Ascending aorta (tissue), 2 donors: Measurements from ENCODE around the gene BMPR1A. TPM values are rescaled to one million over a fixed set of nuclear protein-coding genes. Genes with fewer than 3 reads are reported as not detected.

Experiments used
- DNase-seq, 2 donors: peaks; one replicate each; pipeline ENCODE4 v3.0.0-alpha.2; 2019; ENCODE audit warnings: low spot score in 2 of 2
- H3K27ac ChIP-seq, 2 donors: fragments of 200-600 bp; sonication (generic); one replicate each; pipeline ENCODE4 v1.5.1; 2016 to 2017; ENCODE audit warnings: mild to moderate bottlenecking in 1 of 2
- H3K27me3 ChIP-seq: fragments of 200-600 bp; sonication (generic); one replicate; pipeline ENCODE4 v1.5.1; 2017
- H3K36me3 ChIP-seq, 2 donors: fragments of 200-600 bp; sonication (generic); one replicate each; pipeline ENCODE4 v1.5.1; 2016
- H3K4me1 ChIP-seq, 2 donors: fragments of 200-600 bp; sonication (generic); one replicate each; pipeline ENCODE4 v1.5.1; 2016 to 2017; ENCODE audit warnings: mild to moderate bottlenecking in 1 of 2
- H3K4me3 ChIP-seq, 2 donors: fragments of 200-600 bp; sonication (generic); one replicate each; pipeline ENCODE4 v1.5.1; 2016 to 2017; ENCODE audit warnings: mild to moderate bottlenecking in 1 of 2
- H3K9me3 ChIP-seq, 2 donors: fragments of 200-600 bp; sonication (generic); one replicate each; pipeline ENCODE4 v1.5.1; 2016
- intact Hi-C: fragments of 100-400 bp; cut with DNase I; formaldehyde crosslinking; loops from one replicate; pipeline ENCODE4 v1.15.1; 2023
- total RNA-seq: library from RNA; depleted of rRNA; stranded (reverse); fragments of >200 nt; gene quantifications from one replicate; pipeline ENCODE4 v1.1.0, GENCODE V29; 2016
- TF ChIP-seq, protein P1 (sequence below), 3 experiments: fragments of 200-600 bp in 2 of 3; fragments of 450-650 bp in 1 of 3; sonication (generic) in 2 of 3; IDR thresholded peaks; one replicate each; pipeline ENCODE4 v1.5.1; 2016 to 2019; ENCODE audit warnings: antibody characterized with exemption in 3 of 3, mild to moderate bottlenecking in 1 of 3, moderate library complexity in 1 of 3

Gene BMPR1A
- total RNA-seq, 1 donor from 2014 or later: 12.9 TPM

DNA sequence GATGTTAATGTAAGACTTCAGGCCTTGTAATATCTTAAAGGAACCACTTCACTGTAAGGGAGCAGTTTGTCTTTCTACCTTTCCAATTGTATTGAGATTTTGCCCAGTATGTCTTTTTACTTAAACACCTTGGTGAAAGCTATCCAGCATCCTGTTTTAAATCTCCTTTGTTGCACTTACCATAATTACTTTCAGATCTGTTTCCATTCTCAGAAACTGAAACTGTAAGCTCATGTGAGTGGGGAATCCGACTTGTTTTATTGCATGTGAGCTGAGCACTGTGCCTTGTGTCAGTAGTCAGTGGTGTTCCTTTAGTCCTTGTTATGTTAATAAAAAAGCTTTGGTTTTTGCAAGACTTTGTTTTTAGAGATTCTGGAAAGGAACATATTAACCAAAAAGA, 42.2 kb downstream of the BMPR1A start:
- Histone ChIP-seq H3K27me3 (no peaks in the 10 kb centered on the region), H3K9me3 (no peaks in the 10 kb centered on the region), H3K4me1 (peaks cover 0 to 31% of the 10 kb centered on the region in 2 donors), H3K36me3 (no peaks in the 10 kb centered on the region), H3K4me3 (peak overlapping the region; percentile 9 to 15), H3K27ac (peak overlapping the region; percentile 10 to 36)
- no peak for DNase-seq
- TF ChIP-seq, protein P1, sequence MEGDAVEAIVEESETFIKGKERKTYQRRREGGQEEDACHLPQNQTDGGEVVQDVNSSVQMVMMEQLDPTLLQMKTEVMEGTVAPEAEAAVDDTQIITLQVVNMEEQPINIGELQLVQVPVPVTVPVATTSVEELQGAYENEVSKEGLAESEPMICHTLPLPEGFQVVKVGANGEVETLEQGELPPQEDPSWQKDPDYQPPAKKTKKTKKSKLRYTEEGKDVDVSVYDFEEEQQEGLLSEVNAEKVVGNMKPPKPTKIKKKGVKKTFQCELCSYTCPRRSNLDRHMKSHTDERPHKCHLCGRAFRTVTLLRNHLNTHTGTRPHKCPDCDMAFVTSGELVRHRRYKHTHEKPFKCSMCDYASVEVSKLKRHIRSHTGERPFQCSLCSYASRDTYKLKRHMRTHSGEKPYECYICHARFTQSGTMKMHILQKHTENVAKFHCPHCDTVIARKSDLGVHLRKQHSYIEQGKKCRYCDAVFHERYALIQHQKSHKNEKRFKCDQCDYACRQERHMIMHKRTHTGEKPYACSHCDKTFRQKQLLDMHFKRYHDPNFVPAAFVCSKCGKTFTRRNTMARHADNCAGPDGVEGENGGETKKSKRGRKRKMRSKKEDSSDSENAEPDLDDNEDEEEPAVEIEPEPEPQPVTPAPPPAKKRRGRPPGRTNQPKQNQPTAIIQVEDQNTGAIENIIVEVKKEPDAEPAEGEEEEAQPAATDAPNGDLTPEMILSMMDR (IDR thresholded peaks at IDR 0.05): no peak
- intact Hi-C loops: loop anchor here (5.0 kb wide), 1 partner anchor 41 kb away; the partner anchor contains the start of gene BMPR1A

DNA sequence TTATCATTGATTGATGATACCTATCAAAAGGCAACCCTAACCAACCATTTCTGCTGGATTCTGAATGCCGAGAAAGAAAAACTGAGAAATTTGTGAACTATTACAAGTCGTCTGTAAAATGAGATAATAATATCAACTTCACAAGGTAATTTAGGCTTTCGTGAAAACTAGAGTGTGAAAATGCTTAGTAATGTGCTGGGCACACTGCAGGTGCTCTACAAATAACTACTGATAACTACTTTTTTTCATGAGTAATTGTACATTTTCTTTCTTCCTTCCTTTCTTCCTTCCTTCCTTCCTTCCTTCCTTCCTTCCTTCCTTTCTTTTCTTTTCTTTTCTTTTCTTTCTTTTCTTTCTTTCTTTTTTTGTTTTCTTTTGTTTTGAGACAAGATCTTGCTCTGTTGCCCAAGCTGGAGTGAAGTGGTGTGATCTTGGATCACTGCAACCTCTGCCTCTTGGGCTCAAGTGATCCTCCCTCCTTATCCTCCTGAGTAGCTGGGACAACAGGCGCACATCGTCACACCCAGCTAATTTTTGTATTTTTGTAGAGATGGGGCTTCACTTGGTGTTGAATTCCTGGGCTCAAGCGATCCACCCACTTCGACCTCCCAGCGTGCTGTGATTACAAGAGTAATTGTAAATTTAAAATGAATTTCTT, 42.9 kb downstream of the BMPR1A start:
- TF ChIP-seq, protein P1 (IDR thresholded peaks at IDR 0.05): no peak
- intact Hi-C loops: loop anchor here (5.0 kb wide), 1 partner anchor 42 kb away; the partner anchor contains the start of gene BMPR1A
- peak overlapping the region in 1 of 2 donors; percentile 15 for H3K4me3 ChIP-seq
- no peaks in the 10 kb centered on the region for H3K27me3 ChIP-seq
- H3K4me1 ChIP-seq: peaks cover 0 to 27% of the 10 kb centered on the region in 2 donors
- DNase-seq: no peak
- H3K27ac ChIP-seq: peak overlapping the region; percentile 15 to 36
- H3K9me3 ChIP-seq: no peaks in the 10 kb centered on the region
- no peaks in the 10 kb centered on the region for H3K36me3 ChIP-seq

DNA sequence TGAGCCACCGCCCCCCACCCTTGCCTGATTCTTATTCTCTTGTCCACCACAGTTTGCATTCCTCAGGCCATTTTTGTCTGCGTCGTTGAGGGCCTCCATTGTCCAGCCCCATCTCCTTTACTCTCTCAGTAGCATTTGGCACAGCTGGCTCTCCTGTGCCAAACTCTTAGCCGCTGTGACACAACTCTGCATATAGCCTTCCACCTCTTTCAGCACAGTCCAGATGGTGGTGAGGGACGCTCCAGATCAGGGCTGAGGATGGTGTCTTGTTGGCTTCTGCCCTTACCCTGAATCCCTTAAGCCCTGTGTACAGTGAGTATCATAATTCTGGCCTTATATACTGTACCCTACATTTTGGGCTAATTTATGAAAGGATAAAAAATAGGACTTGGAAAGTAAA, 45.6 kb downstream of the BMPR1A start:
- Histone ChIP-seq H3K27ac (peak overlapping the region; percentile 21 to 48), H3K27me3 (no peaks in the 10 kb centered on the region), H3K9me3 (no peaks in the 10 kb centered on the region), H3K36me3 (no peaks in the 10 kb centered on the region), H3K4me1 (peaks cover 0 to 18% of the 10 kb centered on the region in 2 donors), H3K4me3 (no peak overlapping the region)
- intact Hi-C loops: no loop called here
- no peak for DNase-seq
- TF ChIP-seq, protein P1 (IDR thresholded peaks at IDR 0.05): no peak

DNA sequence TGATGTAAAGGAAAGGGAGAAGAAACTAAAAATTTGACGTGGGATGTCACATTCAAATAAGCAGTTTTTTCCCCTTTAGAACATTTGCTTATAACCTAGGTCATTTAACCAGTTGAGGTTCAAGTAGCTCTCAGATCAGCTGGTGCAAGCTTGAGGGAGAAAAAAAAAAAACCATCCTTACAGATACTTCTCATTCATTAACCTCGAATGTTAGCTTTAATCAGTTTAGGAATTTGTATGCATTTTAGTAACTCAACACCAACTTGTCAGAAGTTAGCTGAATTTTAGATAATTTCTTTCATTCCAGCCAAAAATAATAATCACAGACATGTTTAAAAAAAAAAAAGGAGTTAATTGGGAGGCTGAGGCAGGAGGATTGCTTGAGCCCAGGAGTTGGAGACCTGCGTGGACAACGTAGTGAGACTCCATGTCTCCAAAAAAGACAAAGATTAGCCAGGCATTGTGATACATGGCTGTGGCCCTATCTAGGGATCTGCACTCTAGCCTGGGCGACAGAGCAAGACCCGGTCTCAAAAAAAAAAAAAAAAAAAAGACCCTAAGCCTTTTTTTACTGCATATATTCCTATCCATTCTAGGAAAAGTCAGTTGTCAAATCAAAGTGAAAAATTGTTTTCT, 46.2 kb downstream of the BMPR1A start:
- Histone ChIP-seq H3K9me3 (no peaks in the 10 kb centered on the region), H3K4me1 (peaks cover 0 to 13% of the 10 kb centered on the region in 2 donors), H3K4me3 (no peak overlapping the region), H3K27me3 (no peaks in the 10 kb centered on the region), H3K36me3 (no peaks in the 10 kb centered on the region), H3K27ac (peak overlapping the region; percentile 36 to 48)
- DNase-seq: no peak
- intact Hi-C loops: no loop called here
- TF ChIP-seq, protein P1 (IDR thresholded peaks at IDR 0.05): no peak

DNA sequence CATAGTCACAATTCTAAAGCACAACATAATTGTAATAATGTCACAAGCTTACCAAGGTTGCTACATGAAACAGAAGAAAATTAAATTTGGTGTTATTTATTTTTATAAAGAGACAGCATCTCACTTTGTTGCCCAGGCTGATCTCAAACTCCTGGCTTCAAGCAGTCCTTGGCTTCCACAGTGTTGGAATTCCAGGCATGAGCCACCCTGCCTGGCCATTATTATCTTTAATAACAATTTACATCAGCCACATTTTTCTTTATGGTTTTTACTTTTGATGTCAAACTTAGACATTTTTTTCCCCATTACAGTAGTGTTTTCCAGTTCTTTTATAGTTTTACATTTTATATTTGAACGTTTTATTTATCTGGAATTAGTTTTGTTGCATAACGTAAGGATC, 46.7 kb downstream of the BMPR1A start:
- intact Hi-C loops: no loop called here
- Histone ChIP-seq H3K4me3 (no peak overlapping the region), H3K27ac (peak overlapping the region; percentile 36 to 48), H3K36me3 (no peaks in the 10 kb centered on the region), H3K9me3 (no peaks in the 10 kb centered on the region), H3K27me3 (no peaks in the 10 kb centered on the region), H3K4me1 (peaks cover 0 to 9% of the 10 kb centered on the region in 2 donors)
- DNase-seq: no peak
- TF ChIP-seq, protein P1 (IDR thresholded peaks at IDR 0.05): no peak
